GM18498 (cell line): ENCODE data around the gene GPR161.

Source experiments
- ATAC-seq: cut with Tn5 transposase; IDR thresholded peaks from one replicate; pipeline ENCODE4 v1.9.1; 2021; ENCODE audit warnings: mild to moderate bottlenecking, moderate library complexity; ENCODE audit not compliant: unreplicated experiment

Gene GPR161

DNA sequence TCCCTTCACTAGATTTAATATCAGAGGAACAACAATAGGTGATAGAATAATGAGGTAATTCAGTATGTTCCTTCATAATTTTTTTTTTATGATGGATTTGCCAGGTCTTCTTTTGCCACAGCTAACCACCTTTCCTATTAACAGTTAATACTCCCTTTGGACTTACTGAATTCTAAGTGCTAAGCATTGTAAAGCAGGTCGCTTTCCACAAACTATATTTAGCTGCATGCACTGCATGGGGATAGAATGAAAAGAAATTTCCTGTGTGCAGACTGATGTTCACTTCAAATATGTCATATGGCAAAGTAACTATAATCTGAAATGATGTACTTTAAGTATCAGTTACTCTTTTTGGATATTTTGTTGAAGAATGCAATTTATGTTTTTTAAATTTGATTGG is 85.8 kb downstream of the GPR161 start:
- ATAC-seq = no peak

- ATAC-seq = no peak
Observed at GRCh38 chr1:168050307-168050706, 86.4 kb downstream of the GPR161 start.

DNA sequence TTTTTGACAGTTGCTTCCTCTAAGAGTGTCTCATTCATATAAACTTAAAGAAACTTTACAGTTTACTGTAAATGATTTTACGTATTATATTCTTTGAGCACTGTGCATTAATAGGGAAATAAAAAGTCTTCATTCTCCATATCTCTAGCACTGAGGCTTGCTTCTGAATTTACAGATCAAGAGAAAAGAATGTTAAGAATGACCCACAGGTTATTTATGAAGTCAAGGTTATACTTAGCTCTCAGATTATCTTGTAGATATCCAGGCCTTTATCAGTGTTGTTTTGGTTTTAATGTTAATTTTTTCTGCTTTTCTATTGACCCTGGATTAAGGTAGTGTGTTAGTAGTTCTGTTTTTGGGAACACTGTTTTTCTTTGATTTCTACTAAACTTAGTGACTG is 91.4 kb downstream of the GPR161 start:
- ATAC-seq = no peak

GRCh38 chr1:168042362-168042761 is 94.4 kb downstream of the GPR161 start:
- no peak for ATAC-seq

GRCh38 chr1:168035345-168035744 is 101.4 kb downstream of the GPR161 start:
- no peak for ATAC-seq

- ATAC-seq = peak; percentile 56
Observed at GRCh38 chr1:168032029-168032428, 104.7 kb downstream of the GPR161 start.

- peak; percentile 15 for ATAC-seq
Observed at GRCh38 chr1:168031627-168032026, 105.1 kb downstream of the GPR161 start.

DNA sequence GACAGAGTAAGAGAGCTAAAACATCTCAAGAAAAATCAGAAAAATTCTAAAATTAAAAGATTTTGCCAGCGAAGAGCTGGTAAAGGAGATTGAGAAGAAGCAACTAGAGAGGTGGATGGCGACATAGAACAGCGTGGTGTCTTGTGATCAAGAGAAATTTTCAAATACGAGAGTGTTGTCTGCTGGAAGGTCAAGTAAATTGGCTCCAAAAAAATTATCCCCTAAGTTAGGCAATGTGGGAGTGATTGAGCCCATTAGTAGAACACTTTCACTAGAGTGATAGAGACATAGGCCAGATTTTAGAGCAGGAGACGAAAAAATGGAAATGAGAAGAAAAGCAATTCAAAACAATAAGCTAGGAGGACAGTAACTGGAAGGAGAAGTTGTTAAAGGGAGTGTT is 105.5 kb downstream of the GPR161 start:
- no peak for ATAC-seq
